ENCODE measurements around the gene KAZN.
"Not testable (repeated sequence)": the region's sequence is repeated elsewhere in the genome, so short reads cannot be mapped to it uniquely, and the experiment has no call there.

KAZN gene

DNA sequence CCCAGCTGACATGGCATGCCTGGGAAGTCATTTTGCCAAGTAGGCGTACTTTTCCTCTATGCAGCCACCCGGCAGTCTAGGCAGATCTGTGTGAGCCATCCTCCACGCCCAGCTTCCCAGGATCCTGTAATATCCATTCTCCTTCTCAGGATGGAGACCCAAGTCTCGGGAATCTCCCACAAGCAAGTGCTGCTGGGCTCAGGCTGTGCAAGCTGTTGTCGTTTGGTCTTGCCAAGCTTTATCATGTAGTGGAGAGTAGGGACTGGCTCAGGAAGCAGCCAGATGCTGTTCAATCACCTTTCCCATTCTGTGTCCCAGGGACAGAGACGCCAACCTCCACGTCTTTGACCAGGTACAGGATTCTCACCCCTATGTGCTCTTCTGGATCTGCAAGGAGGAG, 363.9 kb downstream of the KAZN start:
- no peak for DNase-seq

DNA sequence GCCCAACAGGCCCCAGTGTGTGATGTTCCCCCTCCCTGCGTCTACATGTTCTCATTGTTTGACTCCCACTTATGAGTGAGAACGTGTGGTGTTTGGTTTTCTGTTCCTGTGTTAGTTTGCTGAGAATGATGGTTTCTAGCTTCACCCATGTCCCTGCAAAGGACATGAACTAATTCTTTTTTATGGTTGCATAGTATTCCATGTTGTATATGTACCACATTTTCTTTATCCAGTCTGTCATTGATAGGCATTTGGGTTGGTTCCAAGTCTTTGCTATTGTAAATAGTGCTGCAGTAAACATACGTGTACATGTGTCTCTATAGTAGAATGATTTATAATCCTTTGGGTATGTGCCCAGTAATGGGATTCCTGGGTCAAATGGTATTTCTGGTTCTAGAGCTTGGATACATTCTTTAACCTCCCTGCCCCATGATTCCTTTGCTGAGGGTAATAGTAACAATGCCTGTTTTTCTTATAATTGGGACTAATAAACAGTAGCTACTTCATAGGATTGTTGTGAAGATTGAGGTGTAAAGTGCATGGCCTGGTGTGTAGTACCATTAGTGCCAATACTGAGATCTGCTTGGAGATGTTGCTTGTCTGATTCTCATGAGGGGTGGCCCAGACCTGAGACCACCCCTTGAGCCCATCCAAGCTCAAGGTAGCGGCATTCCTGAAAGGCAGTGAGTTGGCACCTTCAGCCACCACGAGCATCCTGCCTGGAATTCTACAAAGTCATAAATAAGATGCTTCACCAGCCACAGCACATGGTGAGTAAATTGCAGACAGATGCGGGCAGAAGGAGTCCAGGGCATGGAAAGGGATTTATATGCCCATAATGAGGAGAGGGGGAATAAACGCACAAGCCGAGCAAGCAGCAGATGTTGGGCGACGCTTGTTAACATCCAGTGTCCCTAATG, 365.6 kb downstream of the KAZN start:
- not testable (repeated sequence) for DNase-seq

DNA sequence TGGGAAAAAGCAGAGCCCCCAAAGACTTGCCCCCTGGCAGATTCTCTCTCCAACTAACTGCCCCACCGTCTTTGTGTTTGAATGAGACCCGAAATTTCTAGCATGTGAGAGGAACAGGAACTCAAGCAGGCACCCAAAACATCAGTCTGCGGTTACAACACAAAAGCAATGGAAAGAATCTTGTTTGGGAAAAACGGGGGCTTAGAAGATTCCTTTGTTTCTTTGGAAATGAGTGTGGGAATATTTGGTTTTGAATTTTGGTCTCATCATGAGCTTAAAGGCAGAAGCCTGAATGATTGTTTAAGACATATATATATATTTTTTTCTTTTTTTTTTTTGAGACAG, 366.2 kb downstream of the KAZN start:
- DNase-seq = no peak

GRCh38 chr1:14968251-14968851, 369.9 kb downstream of the KAZN start:
- no peak for DNase-seq

GRCh38 chr1:14969006-14969405, 370.5 kb downstream of the KAZN start:
- DNase-seq = peak in 1 of 2 donors; percentile 61

DNA sequence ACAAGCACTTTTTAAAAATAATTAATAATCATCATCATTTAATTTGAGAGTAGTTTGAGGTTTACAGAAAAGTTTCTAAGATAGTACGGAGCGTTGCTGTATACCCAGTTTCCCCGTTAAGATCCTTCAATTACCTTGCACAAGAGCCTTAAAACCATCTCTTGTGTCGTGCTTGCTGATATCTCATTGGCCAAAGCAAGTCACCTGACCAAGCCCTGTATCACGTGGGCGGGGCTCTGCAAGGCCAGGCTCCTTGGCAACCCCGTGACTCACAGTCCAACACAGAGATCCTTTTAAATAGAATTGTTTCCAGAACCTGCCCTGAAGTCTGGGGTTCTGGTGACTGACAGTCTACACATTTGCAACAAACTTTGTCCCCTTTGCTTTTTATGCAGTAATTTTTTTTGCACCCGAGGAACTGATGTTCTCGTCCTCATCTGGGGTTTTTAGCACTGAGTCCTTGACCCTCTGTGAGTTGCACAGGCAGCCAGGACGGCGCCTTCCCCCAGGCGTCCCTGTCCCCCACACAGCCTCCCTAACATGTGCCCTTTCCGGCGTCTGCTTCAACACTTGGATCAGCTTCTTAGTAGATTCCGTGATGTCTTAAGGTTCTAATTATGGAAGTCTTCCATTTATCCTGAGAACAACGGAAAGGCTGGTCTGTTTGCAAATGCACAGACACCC, 371.8 kb downstream of the KAZN start:
- peak; percentile 57 for DNase-seq

- no peak for DNase-seq
These were observed 372.3 kb downstream of the KAZN start for GRCh38 chr1:14970799-14971141.

- DNase-seq = no peak
These were observed 372.7 kb downstream of the KAZN start for GRCh38 chr1:14971221-14971620.

- DNase-seq = no peak
These were observed 373.6 kb downstream of the KAZN start for GRCh38 chr1:14972107-14972506.

- no peak for DNase-seq
These were observed 375.3 kb downstream of the KAZN start for GRCh38 chr1:14973773-14974172.

DNA sequence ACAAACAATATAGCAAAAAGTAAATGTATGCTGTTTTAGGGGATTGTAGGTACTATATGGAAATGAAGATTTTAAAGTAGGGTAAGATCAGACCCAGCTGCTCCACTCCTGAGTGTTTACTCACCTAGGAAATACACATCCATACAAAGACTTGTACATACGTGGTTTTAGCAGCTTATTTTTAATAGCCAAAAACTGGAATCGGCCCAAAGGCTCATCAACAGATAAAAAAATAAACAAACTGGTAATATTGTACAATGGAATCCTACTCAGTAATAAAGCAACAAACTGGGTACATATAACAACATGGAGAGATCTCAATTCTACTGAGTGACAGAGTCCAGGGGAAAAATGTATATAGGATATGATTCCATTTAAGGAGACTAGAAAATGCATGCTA, 375.9 kb downstream of the KAZN start:
- no peak for DNase-seq

DNA sequence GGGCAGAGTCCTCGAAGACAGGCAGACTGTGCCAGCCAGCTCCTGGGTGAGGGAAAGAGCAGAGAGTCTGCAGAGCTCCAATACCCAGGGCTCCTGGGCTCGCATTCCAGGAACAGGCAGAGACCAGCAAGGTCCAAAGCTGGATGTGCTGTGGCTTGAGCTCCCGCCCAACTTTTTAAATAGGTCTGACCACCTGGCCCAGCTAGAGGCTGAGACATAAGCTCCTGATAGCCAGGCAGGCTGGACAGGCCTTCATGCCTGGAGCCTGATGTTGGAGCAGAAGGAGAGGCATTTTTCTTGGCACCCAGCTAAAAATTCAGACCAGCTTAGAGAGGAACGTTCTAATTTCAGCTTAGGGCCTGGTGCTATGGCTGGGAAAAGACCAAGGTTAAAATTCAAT, 376.6 kb downstream of the KAZN start:
- DNase-seq = no peak

GRCh38 chr1:14976256-14976655, 377.8 kb downstream of the KAZN start:
- no peak for DNase-seq

- DNase-seq = no peak
These were observed 378.9 kb downstream of the KAZN start for GRCh38 chr1:14977338-14977931.

- no peak for DNase-seq
These were observed 382.2 kb downstream of the KAZN start for GRCh38 chr1:14980621-14981218.

DNA sequence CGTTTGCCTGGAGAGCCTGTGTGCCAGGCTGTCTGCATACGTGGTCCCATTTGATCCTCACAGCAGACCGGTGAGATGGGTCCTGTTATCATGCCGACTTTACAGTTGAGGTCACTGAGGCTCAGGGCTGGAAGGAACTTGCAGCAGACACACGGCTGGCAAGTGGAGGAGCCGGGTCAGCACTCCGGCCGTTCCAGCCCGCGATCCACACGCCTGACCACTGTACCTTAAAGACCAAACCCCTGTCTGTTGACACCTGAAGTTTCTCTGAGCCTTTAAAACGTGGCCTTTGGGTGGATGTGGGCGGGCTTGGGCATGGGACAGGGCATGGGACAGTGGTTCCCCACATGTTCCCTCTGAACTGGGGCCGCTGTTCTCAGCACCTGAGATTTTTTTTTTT, 383.5 kb downstream of the KAZN start:
- DNase-seq = no peak

DNA sequence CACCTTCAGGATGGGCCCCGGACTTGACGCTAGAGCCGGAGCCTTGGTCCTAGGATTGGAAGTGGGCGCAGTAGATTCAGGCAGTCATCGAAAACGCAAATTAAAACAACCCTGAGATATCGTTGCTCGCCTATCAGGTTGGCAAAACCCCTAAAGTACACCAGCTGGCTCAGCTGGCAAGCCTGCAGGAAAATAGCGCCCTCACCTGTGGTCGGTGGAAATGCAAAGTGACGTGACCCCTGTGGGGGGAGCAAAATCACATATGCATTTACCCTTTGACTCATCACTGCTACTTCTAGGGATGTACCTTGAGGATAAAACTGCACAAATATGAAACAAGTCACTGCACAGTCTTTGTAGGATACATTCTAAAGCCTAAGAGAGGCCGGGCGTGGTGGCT, 384.8 kb downstream of the KAZN start:
- DNase-seq = no peak

- DNase-seq = no peak
These were observed 387.7 kb downstream of the KAZN start for GRCh38 chr1:14986168-14986567.

GRCh38 chr1:14987829-14988603, 389.5 kb downstream of the KAZN start:
- no peak for DNase-seq

GRCh38 chr1:14988636-14989035, 390.2 kb downstream of the KAZN start:
- DNase-seq = no peak

GRCh38 chr1:14989931-14990728, 391.6 kb downstream of the KAZN start:
- DNase-seq = no peak

- DNase-seq = no peak
These were observed 394.9 kb downstream of the KAZN start for GRCh38 chr1:14993414-14993813.

Data from inflammatory macrophage treated with lipopolysaccharide for 1 hour (primary cell).